H1 (cell line): Measurements from ENCODE around the gene OR6V1. TPM values are rescaled to one million over a fixed set of nuclear protein-coding genes. Genes with fewer than 3 reads are reported as not detected.

Source experiments
- CTCF ChIA-PET: fragments of 300-600 bp; sonication (Branson Sonifier 250); formaldehyde crosslinking; loops from one replicate; lab custom pipeline; 2021; ENCODE audit not compliant: partially characterized antibody; lab: Charles Lee
- POLR2A ChIA-PET: fragments of 300-600 bp; sonication (Branson Sonifier 250); formaldehyde crosslinking; loops from one replicate; lab custom pipeline; 2021; ENCODE audit warnings: inconsistent platforms; ENCODE audit not compliant: partially characterized antibody; lab: Charles Lee
- DNase-seq, 2 experiments: peaks; one replicate each; pipeline versions ENCODE4 v3.0.0 to v3.0.0-alpha.2; 2010 to 2022; ENCODE audit warnings: low spot score in 2 of 2, low read depth in 1 of 2, mixed read lengths in 1 of 2
- FAIRE-seq: peaks from 2 replicates; lab custom pipeline; 2011; peaks lifted over from hg19 to GRCh38; lab: Jason Lieb, UNC
- H2AFZ ChIP-seq: 2 replicates; pipeline ENCODE4 v1.8.1; 2012; ENCODE audit warnings: low read length, inconsistent platforms
- H2AK5ac ChIP-seq: 2 replicates; pipeline ENCODE4 v1.6.1; 2013; ENCODE audit warnings: low read depth, low read length
- H2BK120ac ChIP-seq: replicated peaks from 2 replicates; pipeline ENCODE3; 2013; ENCODE audit warnings: low read depth, low read length, inconsistent platforms
- H2BK12ac ChIP-seq: 2 replicates; pipeline ENCODE4 v1.6.1; 2013; ENCODE audit warnings: low read depth, low read length
- H2BK15ac ChIP-seq: 2 replicates; pipeline ENCODE4 v1.6.1; 2013; ENCODE audit warnings: low read length
- H2BK20ac ChIP-seq: 2 replicates; pipeline ENCODE4 v1.6.1; 2013; ENCODE audit warnings: low read length
- H2BK5ac ChIP-seq: 2 replicates; pipeline ENCODE4 v1.6.1; 2013; ENCODE audit warnings: low read depth, low read length
- H3K14ac ChIP-seq: 2 replicates; pipeline ENCODE4 v1.6.1; 2013; ENCODE audit warnings: inconsistent platforms; ENCODE audit not compliant: insufficient read length
- H3K18ac ChIP-seq: 2 replicates; pipeline ENCODE4 v1.6.1; 2013; ENCODE audit warnings: low read length; ENCODE audit errors: extremely low read depth
- H3K23ac ChIP-seq: 2 replicates; pipeline ENCODE4 v1.6.1; 2013; ENCODE audit warnings: inconsistent platforms; ENCODE audit not compliant: insufficient read length
- H3K23me2 ChIP-seq: 2 replicates; pipeline ENCODE4 v1.6.1; 2013; ENCODE audit warnings: low read depth, low read length
- H3K27ac ChIP-seq: 2 replicates; pipeline ENCODE4 v1.6.1; 2011; ENCODE audit warnings: low read depth, low read length, inconsistent platforms
- H3K27me3 ChIP-seq, 4 experiments: replicated peaks in 1 of 4; 1 replicate in 1 of 4; 2 replicates in 3 of 4; pipeline versions ENCODE4 v1.6.1 to v1.8.1; 2011 to 2013; ENCODE audit warnings: low read length in 3 of 4, mild to moderate bottlenecking in 3 of 4, inconsistent platforms in 2 of 4, mixed read lengths in 2 of 4, moderate library complexity in 1 of 4; ENCODE audit not compliant: control insufficient read depth in 3 of 4, insufficient read depth in 3 of 4; ENCODE audit errors: extremely low read depth in 1 of 4
- H3K36me3 ChIP-seq, 4 experiments: 2 replicates each; pipeline versions ENCODE4 v1.6.1 to v1.8.1; 2011 to 2013; ENCODE audit warnings: mild to moderate bottlenecking in 4 of 4, low read length in 3 of 4, moderate library complexity in 2 of 4, control low read depth in 1 of 4, inconsistent platforms in 1 of 4; ENCODE audit not compliant: insufficient read depth in 4 of 4, control insufficient read depth in 2 of 4
- H3K4ac ChIP-seq: replicated peaks from 2 replicates; pipeline ENCODE3; 2013; ENCODE audit warnings: low read length, low read depth, mixed read lengths, inconsistent platforms; ENCODE audit not compliant: insufficient read length
- H3K4me1 ChIP-seq, 4 experiments: replicated peaks in 1 of 4; 1 replicate in 1 of 4; 2 replicates in 3 of 4; pipeline versions ENCODE4 v1.6.1 to v1.8.1; 2011 to 2013; ENCODE audit warnings: low read length in 3 of 4, inconsistent platforms in 2 of 4, mixed read lengths in 1 of 4; ENCODE audit not compliant: insufficient read depth in 4 of 4, control insufficient read depth in 3 of 4
- H3K4me2 ChIP-seq, 2 experiments: 2 replicates each; pipeline versions ENCODE4 v1.6.1 to v1.8.1; 2011 to 2013; ENCODE audit warnings: low read depth in 2 of 2, low read length in 2 of 2, control low read depth in 1 of 2, inconsistent platforms in 1 of 2, mild to moderate bottlenecking in 1 of 2; ENCODE audit not compliant: insufficient read depth in 1 of 2
- H3K4me3 ChIP-seq, 4 experiments: fragments of 200-600, 300-600 bp in 1 of 4; sonication (generic), shearing (Covaris generic), sonication (Bioruptor Twin) in 1 of 4; 2 replicates each; pipeline versions ENCODE4 v1.5.1 to v1.8.1; 2011 to 2016; ENCODE audit warnings: low read length in 4 of 4, low read depth in 3 of 4, control low read depth in 2 of 4, inconsistent platforms in 2 of 4, mild to moderate bottlenecking in 2 of 4, mixed read lengths in 1 of 4, moderate library complexity in 1 of 4; ENCODE audit not compliant: insufficient read depth in 2 of 4; ENCODE audit errors: extremely low read depth in 1 of 4
- H3K56ac ChIP-seq: replicated peaks from 2 replicates; pipeline ENCODE3; 2013; ENCODE audit warnings: low read depth, mild to moderate bottlenecking, mixed read lengths, low read length, inconsistent platforms; ENCODE audit not compliant: insufficient read length
- H3K79me1 ChIP-seq: 2 replicates; pipeline ENCODE4 v1.6.1; 2013; ENCODE audit warnings: low read depth, low read length, control low read depth
- H3K79me2 ChIP-seq, 2 experiments: 2 replicates each; pipeline versions ENCODE4 v1.6.1 to v1.8.1; 2012 to 2013; ENCODE audit warnings: low read length in 2 of 2, mild to moderate bottlenecking in 2 of 2, inconsistent platforms in 1 of 2; ENCODE audit not compliant: insufficient read depth in 2 of 2, control insufficient read depth in 1 of 2
- H3K9ac ChIP-seq, 4 experiments: replicated peaks in 1 of 4; 1 replicate in 1 of 4; 2 replicates in 3 of 4; pipeline versions ENCODE4 v1.6.1 to v1.8.1; 2011 to 2013; ENCODE audit warnings: low read depth in 3 of 4, low read length in 3 of 4, control low read depth in 2 of 4, mild to moderate bottlenecking in 2 of 4, moderate library complexity in 2 of 4, inconsistent platforms in 1 of 4; ENCODE audit errors: extremely low read depth in 1 of 4
- H3K9me3 ChIP-seq, 2 experiments: 2 replicates each; pipeline versions ENCODE4 v1.6.1 to v1.8.1; 2012 to 2013; ENCODE audit warnings: mild to moderate bottlenecking in 2 of 2, moderate library complexity in 2 of 2, control low read depth in 1 of 2, inconsistent platforms in 1 of 2, low read depth in 1 of 2, low read length in 1 of 2, mixed read lengths in 1 of 2; ENCODE audit not compliant: insufficient read depth in 2 of 2
- H4K20me1 ChIP-seq, 2 experiments: replicated peaks in 1 of 2; 2 replicates each; pipeline versions ENCODE3 to v1.8.1; 2011 to 2013; ENCODE audit warnings: inconsistent platforms in 2 of 2, low read length in 2 of 2, mild to moderate bottlenecking in 1 of 2; ENCODE audit not compliant: insufficient read depth in 2 of 2, control insufficient read depth in 1 of 2
- H4K5ac ChIP-seq: 2 replicates; pipeline ENCODE4 v1.6.1; 2013; ENCODE audit warnings: low read length, low read depth, mixed read lengths, inconsistent platforms; ENCODE audit not compliant: insufficient read length
- H4K8ac ChIP-seq: 2 replicates; pipeline ENCODE4 v1.8.0; 2013; ENCODE audit warnings: mild to moderate bottlenecking, moderate library complexity, low read length, inconsistent platforms; ENCODE audit not compliant: insufficient read depth; ENCODE audit errors: extremely low read depth
- H4K91ac ChIP-seq: replicated peaks from 2 replicates; pipeline ENCODE3; 2013; ENCODE audit warnings: low read length, mixed read lengths, inconsistent platforms; ENCODE audit not compliant: insufficient read length
- CBX5 ChIP-seq: fragments of 300-800, 300-1000 bp; sonication (generic); IDR thresholded peaks from 2 replicates; pipeline ENCODE4 v1.7.1; 2016; ENCODE audit warnings: antibody characterized with exemption, low read length, low read depth
- EGR1 ChIP-seq: IDR thresholded peaks from 2 replicates; pipeline ENCODE4 v1.6.1; 2011; ENCODE audit warnings: low read depth, low read length, borderline replicate concordance
- KDM5A ChIP-seq: fragments of 200-600 bp; IDR thresholded peaks from 2 replicates; pipeline ENCODE4 v1.7.1; 2012; ENCODE audit warnings: mild to moderate bottlenecking, low read length, inconsistent platforms, mixed read lengths
- WGBS, 2 experiments: shearing (Covaris generic) in 1 of 2; methylation state at CpG; one replicate each; pipeline versions ENCODE4 v1.1.6 to v1.1.7; 2013 to 2015; ENCODE audit warnings: low lambda C conversion rate in 2 of 2, mixed read lengths in 2 of 2, inconsistent platforms in 1 of 2, low coverage in 1 of 2, missing lambda C conversion rate in 1 of 2; ENCODE audit not compliant: insufficient replicate concordance in 2 of 2, insufficient coverage in 1 of 2, insufficient read length in 1 of 2; ENCODE audit errors: extremely low coverage in 1 of 2, missing lambda C conversion rate in 1 of 2; 5-methylcytosine and 5-hydroxymethylcytosine counted together
- polyA plus RNA-seq, 7 experiments: library from polyadenylated mRNA; depleted of rRNA in 3 of 7; stranded (reverse) in 5 of 7; unstranded in 2 of 7; fragments of >200 nt in 5 of 7; fragments of 200-250 nt in 2 of 7; gene quantifications; 1 replicate in 5 of 7; 2 replicates in 1 of 7; 4 replicates in 1 of 7; pipeline versions ENCODE4 v1.2.1 to v1.2.3, GENCODE V29; 2011 to 2013; ENCODE audit warnings: missing spikeins in 2 of 7, mixed read lengths in 2 of 7
- total RNA-seq: library from RNA; stranded (reverse); fragmentation: NEBNext Ultra II Directional; extraction: Animal tissue kit (Norgen Biotek cat#: 25700); gene quantifications from 2 replicates; pipeline ENCODE4 v1.2.1, GENCODE V29; 2021

The OR6V1 gene
- total and polyA plus RNA-seq, 2 of the 8 experiments (the other 6 are each of a cell fraction or from before 2014, with no cell fraction given) = not detected

DNA sequence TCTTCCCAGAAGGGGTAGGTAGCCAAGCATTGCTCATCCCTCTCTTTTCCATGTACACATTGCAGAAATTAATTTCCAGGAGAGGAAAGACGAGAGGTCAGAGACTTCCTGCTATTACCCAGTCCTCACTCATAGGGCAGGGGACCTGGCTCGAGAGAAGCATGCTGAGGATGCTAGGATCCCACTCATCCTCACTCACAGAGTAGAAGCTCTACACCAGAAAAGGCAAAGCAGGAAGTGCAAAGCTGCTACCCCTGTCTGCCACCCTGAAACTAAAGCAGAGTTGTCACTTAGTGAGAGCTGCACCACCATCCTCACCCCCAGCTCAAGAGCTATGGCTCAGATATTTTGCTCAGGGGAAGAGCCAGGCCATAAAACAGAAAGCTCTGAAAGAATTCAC is 35.1 kb upstream of the OR6V1 start:
- no peaks in the 10 kb centered on the region for H3K9me3 ChIP-seq
- CTCF ChIA-PET = interaction anchor here (0.7 to 19.0 kb wide), 11 partner anchors 8 to 223 kb away, joined by 3 to 480 read pairs (median 4); partner anchors contain the start of gene TAS2R40
- no peak for FAIRE-seq

More for the DNA sequence above, 35.1 kb upstream of the OR6V1 start:
- Histone ChIP-seq H2BK20ac (no peak overlapping the region), H3K4me2 (no peak overlapping the region), H3K18ac (no peak overlapping the region), H2BK15ac (no peak overlapping the region), H2AFZ (no peak overlapping the region), H3K14ac (no peak overlapping the region), H3K23ac (no peak overlapping the region), H4K8ac (no peak overlapping the region), H2BK5ac (no peak overlapping the region), H3K56ac (no peak overlapping the region), H3K4ac (no peak overlapping the region), H3K36me3 (no peaks in the 10 kb centered on the region), H4K20me1 (no peaks in the 10 kb centered on the region), H3K27me3 (no peaks in the 10 kb centered on the region), H4K5ac (no peak overlapping the region), H2BK120ac (no peak overlapping the region), H3K23me2 (no peaks in the 10 kb centered on the region), H3K9ac (no peak overlapping the region), H3K4me1 (peaks cover 0 to 3% (median 0%) of the 10 kb centered on the region in 4 experiments; a peak in 1 of 7 replicates), H3K79me2 (no peaks in the 10 kb centered on the region), H3K79me1 (no peaks in the 10 kb centered on the region), H2BK12ac (no peak overlapping the region), H3K4me3 (no peak overlapping the region), H2AK5ac (no peak overlapping the region), H4K91ac (no peak overlapping the region), H3K27ac (no peak overlapping the region)
- POLR2A ChIA-PET = no interaction called here
- TF ChIP-seq KDM5A (no peak), CBX5 (no peak), EGR1 (no peak)
- DNase-seq = no peak
- 60% methylated on average over 2 of the region's 2 CpGs; no CpG with 5 or more reads in 1 of the 2 experiments for whole genome bisulfite sequencing, 2 experiments
